Stimulated activated CD8-positive, alpha-beta memory T cell treated with anti-CD3 and anti-CD28 coated beads, Interleukin-12 subunit alpha, Interleukin-12 subunit beta, amount 100 ng/mL, for 4 hours (primary cell): Measurements from ENCODE around the gene YPEL1.
"Not testable (repeated sequence)": the region's sequence is repeated elsewhere in the genome, so short reads cannot be mapped to it uniquely, and the experiment has no call there.

Experiments used
- DNase-seq: peaks from one replicate; pipeline ENCODE4 v3.0.0-alpha.2; 2020; ENCODE audit warnings: low read depth

YPEL1 gene

GRCh38 chr22:21721195-21721852 is 14.3 kb downstream of the YPEL1 start:
- not testable (repeated sequence) for DNase-seq

- not testable (repeated sequence) for DNase-seq
Observed at GRCh38 chr22:21720191-21720859, 15.3 kb downstream of the YPEL1 start.

GRCh38 chr22:21719024-21719423 is 16.6 kb downstream of the YPEL1 start:
- no peak for DNase-seq

- DNase-seq, result no peak
Observed at GRCh38 chr22:21718499-21718898, 17.1 kb downstream of the YPEL1 start.

GRCh38 chr22:21716395-21717122 is 19.0 kb downstream of the YPEL1 start:
- not testable (repeated sequence) for DNase-seq

- DNase-seq, result no peak
Observed at GRCh38 chr22:21714786-21715185, 20.8 kb downstream of the YPEL1 start.

GRCh38 chr22:21714059-21714770 is 21.4 kb downstream of the YPEL1 start:
- DNase-seq, result no peak

- DNase-seq, result no peak
Observed at GRCh38 chr22:21713428-21714058, 22.1 kb downstream of the YPEL1 start.

- no peak for DNase-seq
Observed at GRCh38 chr22:21712751-21713427, 22.7 kb downstream of the YPEL1 start.

- no peak for DNase-seq
Observed at GRCh38 chr22:21711851-21712250, 23.7 kb downstream of the YPEL1 start.

- no peak for DNase-seq
Observed at GRCh38 chr22:21710156-21710555, 25.4 kb downstream of the YPEL1 start.

- no peak for DNase-seq
Observed at GRCh38 chr22:21709688-21710087, 25.9 kb downstream of the YPEL1 start.

- DNase-seq, result no peak
Observed at GRCh38 chr22:21708960-21709359, 26.6 kb downstream of the YPEL1 start.

- no peak for DNase-seq
Observed at GRCh38 chr22:21707677-21708076, 27.9 kb downstream of the YPEL1 start.

GRCh38 chr22:21703684-21704316 is 31.8 kb downstream of the YPEL1 start:
- DNase-seq, result no peak

- DNase-seq, result no peak
Observed at GRCh38 chr22:21702700-21703683, 32.6 kb downstream of the YPEL1 start.

GRCh38 chr22:21702094-21702493 is 33.5 kb downstream of the YPEL1 start:
- DNase-seq, result no peak

- no peak for DNase-seq
Observed at GRCh38 chr22:21701384-21701971, 34.1 kb downstream of the YPEL1 start.

- no peak for DNase-seq
Observed at GRCh38 chr22:21700822-21701221, 34.8 kb downstream of the YPEL1 start.
